Neural progenitor cell (in vitro differentiated cells): Measurements from ENCODE around the gene PRSS21. TPM values are rescaled to one million over a fixed set of nuclear protein-coding genes. Genes with fewer than 3 reads are reported as not detected.
A peak's percentile ranks its signal among the peaks of the same experiment; 100 is the strongest.

Source experiments
- DNase-seq: peaks from one replicate; pipeline ENCODE4 v3.0.0-alpha.2; 2016; ENCODE audit warnings: low spot score
- H2AFZ ChIP-seq: fragments of 200-600 bp; sonication (generic); replicated peaks from 2 replicates; pipeline ENCODE4 v1.6.1; 2016; ENCODE audit warnings: antibody characterized with exemption
- H3F3A ChIP-seq: fragments of 200-600 bp; sonication (generic); 2 replicates; pipeline ENCODE4 v1.6.1; 2016; ENCODE audit warnings: antibody characterized with exemption, low read depth
- H3K27ac ChIP-seq: fragments of 200-600 bp; sonication (generic); 2 replicates; pipeline ENCODE4 v1.5.1; 2016; ENCODE audit warnings: mild to moderate bottlenecking
- H3K27me3 ChIP-seq: fragments of 200-600 bp; sonication (generic); 2 replicates; pipeline ENCODE4 v1.6.1; 2016; ENCODE audit warnings: mild to moderate bottlenecking, moderate library complexity
- H3K36me3 ChIP-seq: fragments of 200-600 bp; sonication (generic); 2 replicates; pipeline ENCODE4 v1.5.1; 2016
- H3K4me1 ChIP-seq: fragments of 200-600 bp; sonication (generic); 2 replicates; pipeline ENCODE4 v1.6.1; 2016; ENCODE audit warnings: mixed run types
- H3K4me2 ChIP-seq: fragments of 200-600 bp; sonication (generic); 2 replicates; pipeline ENCODE4 v1.6.1; 2016
- H3K4me3 ChIP-seq: fragments of 200-600 bp; sonication (generic); 2 replicates; pipeline ENCODE4 v1.5.1; 2016
- H3K79me2 ChIP-seq: fragments of 200-600 bp; sonication (generic); 2 replicates; pipeline ENCODE4 v1.6.1; 2016; ENCODE audit warnings: low read depth
- H3K9ac ChIP-seq: fragments of 200-600 bp; sonication (generic); 2 replicates; pipeline ENCODE4 v1.6.1; 2016
- H3K9me3 ChIP-seq: fragments of 200-600 bp; sonication (generic); 2 replicates; pipeline ENCODE4 v1.5.1; 2016; ENCODE audit warnings: low read depth
- H4K20me1 ChIP-seq: fragments of 200-600 bp; sonication (generic); 2 replicates; pipeline ENCODE4 v1.6.1; 2016; ENCODE audit warnings: low read depth
- H3K27ac Mint-ChIP-seq: 3 replicates; pipeline ENCODE4 v1.8.0; 2021; ENCODE audit warnings: mixed read lengths
- H3K27me3 Mint-ChIP-seq: 2 replicates; pipeline ENCODE4 v1.8.0; 2022; ENCODE audit warnings: low read depth, mild to moderate bottlenecking, inconsistent platforms, moderate library complexity, mixed read lengths; ENCODE audit not compliant: insufficient read depth
- H3K36me3 Mint-ChIP-seq: 3 replicates; pipeline ENCODE4 v1.8.0; 2021; ENCODE audit warnings: mixed read lengths
- H3K4me1 Mint-ChIP-seq: 3 replicates; pipeline ENCODE4 v1.8.0; 2021; ENCODE audit warnings: mixed read lengths
- H3K4me3 Mint-ChIP-seq: 3 replicates; pipeline ENCODE4 v1.8.0; 2021; ENCODE audit warnings: mild to moderate bottlenecking, moderate library complexity, mixed read lengths
- H3K9me3 Mint-ChIP-seq: 3 replicates; pipeline ENCODE4 v1.8.0; 2020; ENCODE audit warnings: mixed read lengths
- CTCF ChIP-seq: fragments of 200-600 bp; sonication (generic); IDR thresholded peaks from 2 replicates; pipeline ENCODE4 v1.5.1; 2017; ENCODE audit warnings: antibody characterized with exemption, mild to moderate bottlenecking
- EZH2 ChIP-seq: fragments of 200-600 bp; sonication (generic); IDR thresholded peaks from 2 replicates; pipeline ENCODE4 v1.6.1; 2017; ENCODE audit warnings: antibody characterized with exemption, mild to moderate bottlenecking, moderate library complexity
- EZH2phosphoT487 ChIP-seq: fragments of 200-600 bp; sonication (generic); IDR thresholded peaks from 2 replicates; pipeline ENCODE4 v1.6.1; 2017; ENCODE audit warnings: antibody characterized with exemption
- total RNA-seq: library from RNA; depleted of rRNA; stranded (reverse); fragments of >200 nt; gene quantifications from 2 replicates; pipeline ENCODE4 v1.2.3, GENCODE V29; 2015; ENCODE audit warnings: low replicate concordance

PRSS21 gene, protein sequence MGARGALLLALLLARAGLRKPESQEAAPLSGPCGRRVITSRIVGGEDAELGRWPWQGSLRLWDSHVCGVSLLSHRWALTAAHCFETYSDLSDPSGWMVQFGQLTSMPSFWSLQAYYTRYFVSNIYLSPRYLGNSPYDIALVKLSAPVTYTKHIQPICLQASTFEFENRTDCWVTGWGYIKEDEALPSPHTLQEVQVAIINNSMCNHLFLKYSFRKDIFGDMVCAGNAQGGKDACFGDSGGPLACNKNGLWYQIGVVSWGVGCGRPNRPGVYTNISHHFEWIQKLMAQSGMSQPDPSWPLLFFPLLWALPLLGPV
- not detected in 2 replicates for total RNA-seq

DNA sequence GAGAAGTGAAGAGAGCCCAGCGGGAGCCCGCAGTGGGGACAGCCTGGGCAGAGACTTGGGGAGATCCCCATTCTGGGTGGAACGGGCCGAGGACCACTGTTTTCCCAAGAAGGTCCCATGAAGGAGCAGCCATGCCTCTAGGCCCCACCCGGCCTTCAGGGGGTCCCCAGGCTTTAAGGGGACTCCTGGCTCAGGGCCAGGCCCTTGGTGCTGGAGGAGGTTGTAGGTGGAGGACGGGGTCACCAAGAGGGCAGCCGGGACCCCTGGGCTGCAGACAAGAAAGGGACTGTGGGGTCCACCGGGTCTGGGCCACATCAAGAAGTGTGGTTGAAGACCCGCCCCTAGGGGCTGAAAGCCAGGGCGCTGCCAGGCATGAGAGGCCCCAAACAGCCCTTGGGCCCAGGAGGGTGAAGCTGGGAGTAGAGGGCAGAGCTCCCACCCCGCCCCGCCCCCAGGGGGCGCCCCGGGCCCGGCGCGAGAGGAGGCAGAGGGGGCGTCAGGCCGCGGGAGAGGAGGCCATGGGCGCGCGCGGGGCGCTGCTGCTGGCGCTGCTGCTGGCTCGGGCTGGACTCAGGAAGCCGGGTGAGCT, at the start of gene PRSS21:
TSS of gene PRSS21 (plus strand) at position 487 of the 589 bp plus-strand sequence. CDS start at position 519, 32 bp downstream.
- H3K27ac ChIP-seq, result no peak within 1 kb of the TSS
- peaks cover 5% of the 10 kb centered on the region for H3K4me1 ChIP-seq
- no peak within 1 kb of the TSS for H3K4me3 Mint-ChIP-seq
- no peak within 1 kb of the TSS for H3K27ac Mint-ChIP-seq
- H3K27me3 ChIP-seq, result no peaks in the 10 kb centered on the region
- H3K4me2 ChIP-seq, result no peak within 1 kb of the TSS
- no peak within 1 kb of the TSS for H2AFZ ChIP-seq
- H3K9me3 Mint-ChIP-seq, result no peaks in the 10 kb centered on the region
- no peak within 1 kb of the TSS for H3K4me3 ChIP-seq
- no peak for DNase-seq
- no peaks in the 10 kb centered on the region for H3F3A ChIP-seq
- no peaks in the 10 kb centered on the region for H3K9me3 ChIP-seq
- H4K20me1 ChIP-seq, result no peaks in the 10 kb centered on the region
- TF ChIP-seq CTCF (peak; percentile 18), EZH2 (no peak), EZH2phosphoT487 (no peak)
- H3K4me1 Mint-ChIP-seq, result peaks cover 6% of the 10 kb centered on the region
- H3K36me3 Mint-ChIP-seq, result no peaks in the 10 kb centered on the region
- no peaks in the 10 kb centered on the region for H3K79me2 ChIP-seq
- peaks cover 7% of the 10 kb centered on the region for H3K27me3 Mint-ChIP-seq
- no peaks in the 10 kb centered on the region for H3K36me3 ChIP-seq
- H3K9ac ChIP-seq, result no peak within 1 kb of the TSS

- peaks cover 65% of the 10 kb centered on the region for H3K36me3 Mint-ChIP-seq
- TF ChIP-seq EZH2 (no peak), EZH2phosphoT487 (no peak), CTCF (no peak)
- DNase-seq, result no peak
- H3K4me3 Mint-ChIP-seq, result no peak overlapping the region
- H3K4me3 ChIP-seq, result no peak overlapping the region
- no peaks in the 10 kb centered on the region for H3K4me1 ChIP-seq
- no peak overlapping the region for H3K9ac ChIP-seq
- H3K27ac Mint-ChIP-seq, result no peak overlapping the region
- H3K4me2 ChIP-seq, result no peak overlapping the region
- H4K20me1 ChIP-seq, result peaks cover 69% of the 10 kb centered on the region
- H3K27ac ChIP-seq, result no peak overlapping the region
- H3K9me3 Mint-ChIP-seq, result peaks cover 22% of the 10 kb centered on the region
- no peaks in the 10 kb centered on the region for H3K9me3 ChIP-seq
- H2AFZ ChIP-seq, result no peak overlapping the region
- peaks cover 74% of the 10 kb centered on the region for H3F3A ChIP-seq
- peaks cover 6% of the 10 kb centered on the region for H3K4me1 Mint-ChIP-seq
- peaks cover 23% of the 10 kb centered on the region for H3K27me3 Mint-ChIP-seq
- peaks cover 64% of the 10 kb centered on the region for H3K79me2 ChIP-seq
- peaks cover 21% of the 10 kb centered on the region for H3K36me3 ChIP-seq
- no peaks in the 10 kb centered on the region for H3K27me3 ChIP-seq
Measured at GRCh38 chr16:2767891-2768290, 49.1 kb upstream of the PRSS21 start.

- peaks cover 15% of the 10 kb centered on the region for H3K36me3 ChIP-seq
- peaks cover 74% of the 10 kb centered on the region for H3F3A ChIP-seq
- no peaks in the 10 kb centered on the region for H3K9me3 ChIP-seq
- Mint-ChIP-seq H3K9me3 (peaks cover 15% of the 10 kb centered on the region), H3K4me3 (no peak overlapping the region), H3K4me1 (peaks cover 6% of the 10 kb centered on the region), H3K27me3 (peaks cover 21% of the 10 kb centered on the region), H3K27ac (no peak overlapping the region), H3K36me3 (peaks cover 59% of the 10 kb centered on the region)
- H3K27me3 ChIP-seq, result no peaks in the 10 kb centered on the region
- DNase-seq, result no peak
- TF ChIP-seq CTCF (no peak), EZH2phosphoT487 (no peak), EZH2 (no peak)
- H3K79me2 ChIP-seq, result peaks cover 61% of the 10 kb centered on the region
- H4K20me1 ChIP-seq, result peaks cover 71% of the 10 kb centered on the region
- no peak overlapping the region for H3K4me3 ChIP-seq
- no peaks in the 10 kb centered on the region for H3K4me1 ChIP-seq
- no peak overlapping the region for H3K4me2 ChIP-seq
- H2AFZ ChIP-seq, result no peak overlapping the region
- no peak overlapping the region for H3K27ac ChIP-seq
- no peak overlapping the region for H3K9ac ChIP-seq
Measured at GRCh38 chr16:2768403-2769089, 48.5 kb upstream of the PRSS21 start.
